H9 (cell line): Measurements from ENCODE around the gene OR6K6. TPM values are rescaled to one million over a fixed set of nuclear protein-coding genes. Genes with fewer than 3 reads are reported as not detected.

Source experiments
- DNase-seq: peaks from one replicate; pipeline ENCODE4 v3.0.0-alpha.2; 2017
- H2AFZ ChIP-seq: one replicate; pipeline ENCODE4 v1.6.1; 2013; ENCODE audit warnings: mild to moderate bottlenecking, low read length, control low read depth, moderate library complexity
- H2AK5ac ChIP-seq: 2 replicates; pipeline ENCODE4 v1.6.1; 2013; ENCODE audit warnings: low read length, control low read depth, mixed read lengths; ENCODE audit not compliant: insufficient read length
- H2BK120ac ChIP-seq: one replicate; pipeline ENCODE4 v1.6.1; 2013; ENCODE audit warnings: low read depth, mild to moderate bottlenecking, low read length, control low read depth, inconsistent platforms; ENCODE audit not compliant: poor library complexity, severe bottlenecking
- H2BK12ac ChIP-seq: 2 replicates; pipeline ENCODE4 v1.6.1; 2013; ENCODE audit warnings: low read length, control low read depth, mixed read lengths, low read depth; ENCODE audit not compliant: insufficient read length
- H2BK15ac ChIP-seq: 2 replicates; pipeline ENCODE4 v1.6.1; 2013; ENCODE audit warnings: low read depth, low read length, control low read depth
- H2BK20ac ChIP-seq: one replicate; pipeline ENCODE4 v1.6.1; 2013; ENCODE audit warnings: low read depth, mild to moderate bottlenecking, low read length, control low read depth, inconsistent platforms; ENCODE audit not compliant: poor library complexity, severe bottlenecking
- H2BK5ac ChIP-seq: 2 replicates; pipeline ENCODE4 v1.6.1; 2013; ENCODE audit warnings: low read length, control low read depth, mixed read lengths; ENCODE audit not compliant: insufficient read length
- H3K14ac ChIP-seq: 2 replicates; pipeline ENCODE4 v1.6.1; 2013; ENCODE audit warnings: low read length, control low read depth; ENCODE audit not compliant: insufficient read depth
- H3K18ac ChIP-seq: 2 replicates; pipeline ENCODE4 v1.6.1; 2013; ENCODE audit warnings: low read depth, mild to moderate bottlenecking, mixed read lengths, low read length, control low read depth; ENCODE audit not compliant: insufficient read length
- H3K23ac ChIP-seq: 2 replicates; pipeline ENCODE4 v1.6.1; 2013; ENCODE audit warnings: low read length, control low read depth, mixed read lengths, low read depth; ENCODE audit not compliant: insufficient read length
- H3K23me2 ChIP-seq: 2 replicates; pipeline ENCODE4 v1.6.1; 2013; ENCODE audit warnings: low read depth, mild to moderate bottlenecking, mixed read lengths, low read length, control low read depth; ENCODE audit not compliant: insufficient read length, poor library complexity, severe bottlenecking
- H3K27ac ChIP-seq: 2 replicates; pipeline ENCODE4 v1.5.1; 2013; ENCODE audit warnings: low read length, control low read depth, mixed read lengths, low read depth; ENCODE audit not compliant: insufficient read length
- H3K27me3 ChIP-seq: 2 replicates; pipeline ENCODE4 v1.6.1; 2013; ENCODE audit warnings: low read length, control low read depth, inconsistent platforms; ENCODE audit not compliant: insufficient read depth
- H3K4ac ChIP-seq: 2 replicates; pipeline ENCODE4 v1.6.1; 2013; ENCODE audit warnings: low read depth, mild to moderate bottlenecking, control low read depth, inconsistent platforms, low read length, moderate library complexity
- H3K4me1 ChIP-seq: 2 replicates; pipeline ENCODE4 v1.6.1; 2013; ENCODE audit warnings: low read length, control low read depth, inconsistent platforms; ENCODE audit not compliant: insufficient read depth
- H3K4me2 ChIP-seq: 2 replicates; pipeline ENCODE4 v1.6.1; 2013; ENCODE audit warnings: low read length, control low read depth, mixed read lengths; ENCODE audit not compliant: insufficient read length, insufficient read depth
- H3K56ac ChIP-seq: 2 replicates; pipeline ENCODE4 v1.6.1; 2013; ENCODE audit warnings: low read depth, mild to moderate bottlenecking, mixed read lengths, low read length, control low read depth; ENCODE audit not compliant: insufficient read length
- H3K79me1 ChIP-seq: 2 replicates; pipeline ENCODE4 v1.6.1; 2013; ENCODE audit warnings: low read depth, mild to moderate bottlenecking, moderate library complexity, low read length, control low read depth, inconsistent platforms; ENCODE audit not compliant: insufficient read depth, poor library complexity, severe bottlenecking
- H3K79me2 ChIP-seq: 2 replicates; pipeline ENCODE4 v1.6.1; 2013; ENCODE audit warnings: low read length, control low read depth, inconsistent platforms; ENCODE audit not compliant: insufficient read depth
- H3K9ac ChIP-seq: 2 replicates; pipeline ENCODE4 v1.6.1; 2013; ENCODE audit warnings: low read length, control low read depth, mixed read lengths; ENCODE audit not compliant: insufficient read length; ENCODE audit errors: extremely low read depth
- H3K9me3 ChIP-seq: one replicate; pipeline ENCODE4 v1.6.1; 2013; ENCODE audit warnings: low read depth, low read length, inconsistent platforms; ENCODE audit not compliant: control insufficient read depth
- H3T11ph ChIP-seq: one replicate; pipeline ENCODE4 v1.6.1; 2013; ENCODE audit warnings: mild to moderate bottlenecking, low read length, control low read depth, inconsistent platforms
- H4K20me1 ChIP-seq: one replicate; pipeline ENCODE4 v1.6.1; 2013; ENCODE audit not compliant: control insufficient read depth, insufficient read length, insufficient read depth
- H4K5ac ChIP-seq: 2 replicates; pipeline ENCODE4 v1.6.1; 2013; ENCODE audit warnings: low read depth, mild to moderate bottlenecking, mixed read lengths, low read length, control low read depth; ENCODE audit not compliant: insufficient read length
- H4K8ac ChIP-seq: replicated peaks from 2 replicates; pipeline ENCODE4 v1.6.1; 2013; ENCODE audit warnings: low read length, control low read depth, mixed read lengths, low read depth; ENCODE audit not compliant: insufficient read length
- H4K91ac ChIP-seq: 2 replicates; pipeline ENCODE4 v1.6.1; 2013; ENCODE audit warnings: low read depth, mild to moderate bottlenecking, moderate library complexity, mixed read lengths, low read length, control low read depth; ENCODE audit not compliant: insufficient read length
- H3K27ac Mint-ChIP-seq, 3 experiments: 2 replicates in 2 of 3; 3 replicates in 1 of 3; pipeline ENCODE4 v1.8.0; 2020 to 2021; ENCODE audit warnings: mixed read lengths in 3 of 3, mild to moderate bottlenecking in 1 of 3, moderate library complexity in 1 of 3
- H3K27me3 Mint-ChIP-seq: 2 replicates; pipeline ENCODE4 v1.8.0; 2021; ENCODE audit warnings: low read depth, mild to moderate bottlenecking, moderate library complexity, mixed read lengths
- H3K36me3 Mint-ChIP-seq, 3 experiments: 2 replicates in 2 of 3; 3 replicates in 1 of 3; pipeline ENCODE4 v1.8.0; 2020 to 2021; ENCODE audit warnings: low read depth in 3 of 3, mixed read lengths in 3 of 3; ENCODE audit not compliant: insufficient read depth in 1 of 3
- H3K4me1 Mint-ChIP-seq, 2 experiments: 2 replicates each; pipeline ENCODE4 v1.8.0; 2020; ENCODE audit warnings: mixed read lengths in 2 of 2
- H3K4me3 Mint-ChIP-seq, 2 experiments: 2 replicates in 1 of 2; 3 replicates in 1 of 2; pipeline ENCODE4 v1.8.0; 2020 to 2021; ENCODE audit warnings: mild to moderate bottlenecking in 2 of 2, mixed read lengths in 2 of 2, moderate library complexity in 1 of 2
- H3K9me3 Mint-ChIP-seq, 2 experiments: 2 replicates in 1 of 2; 3 replicates in 1 of 2; pipeline ENCODE4 v1.8.0; 2020; ENCODE audit warnings: mild to moderate bottlenecking in 2 of 2, mixed read lengths in 2 of 2, moderate library complexity in 1 of 2
- WGBS: extraction: QIAGEN DNeasy Blood & Tissue Kit; methylation state at CpG from one replicate; pipeline ENCODE4 v1.1.7; 2013; ENCODE audit warnings: missing lambda C conversion rate, low lambda C conversion rate, mixed read lengths; ENCODE audit not compliant: insufficient read length; ENCODE audit errors: extremely low coverage; 5-methylcytosine and 5-hydroxymethylcytosine counted together
- total RNA-seq: library from RNA; stranded (reverse); gene quantifications from 2 replicates; pipeline ENCODE4 v1.2.1, GENCODE V29; 2021
- TF ChIP-seq, protein P1 (sequence below): fragments of 200-600 bp; sonication (generic); conservative IDR thresholded peaks from 3 replicates; pipeline ENCODE4 v1.8.0; 2021; ENCODE audit warnings: antibody characterized with exemption, mild to moderate bottlenecking

OR6K6 gene
- total RNA-seq, 1 experiment from 2014 or later, result not detected

DNA sequence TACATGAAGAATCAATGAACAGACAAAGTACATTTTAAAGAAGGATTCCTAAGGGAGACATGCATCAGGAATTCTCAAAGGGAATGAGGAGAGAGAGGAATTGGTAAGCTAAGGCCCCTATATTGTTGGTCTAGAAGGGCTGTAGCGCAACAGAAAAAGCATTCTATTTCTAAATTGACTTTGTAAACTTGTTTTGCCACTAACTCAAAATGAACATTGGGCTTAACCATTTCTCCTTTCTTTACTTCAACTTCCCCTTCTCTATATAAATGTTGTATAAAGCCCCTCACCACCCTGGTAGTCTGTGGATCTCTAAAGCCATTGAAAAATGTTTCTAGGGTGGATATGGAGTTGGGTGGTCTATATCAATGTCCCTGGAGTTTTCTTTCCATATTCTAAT lies 46.9 kb downstream of the OR6K6 start:
- 0 out of 4 replicates have a peak, but pooled peaks cover 0 to 4% of the 10 kb centered on the region in 2 experiments for H3K4me1 Mint-ChIP-seq
- no peaks in the 10 kb centered on the region for H3K79me1 ChIP-seq
- no peak overlapping the region for H2BK20ac ChIP-seq
- H2BK12ac ChIP-seq, result no peak overlapping the region
- H4K91ac ChIP-seq, result no peak overlapping the region
- H3K79me2 ChIP-seq, result no peaks in the 10 kb centered on the region
- H4K8ac ChIP-seq, result no peak overlapping the region
- H2AFZ ChIP-seq, result no peak overlapping the region
- no CpG with 5 or more reads among the region's 1 CpG for WGBS
- no peak overlapping the region for H2BK15ac ChIP-seq
- TF ChIP-seq, protein P1, sequence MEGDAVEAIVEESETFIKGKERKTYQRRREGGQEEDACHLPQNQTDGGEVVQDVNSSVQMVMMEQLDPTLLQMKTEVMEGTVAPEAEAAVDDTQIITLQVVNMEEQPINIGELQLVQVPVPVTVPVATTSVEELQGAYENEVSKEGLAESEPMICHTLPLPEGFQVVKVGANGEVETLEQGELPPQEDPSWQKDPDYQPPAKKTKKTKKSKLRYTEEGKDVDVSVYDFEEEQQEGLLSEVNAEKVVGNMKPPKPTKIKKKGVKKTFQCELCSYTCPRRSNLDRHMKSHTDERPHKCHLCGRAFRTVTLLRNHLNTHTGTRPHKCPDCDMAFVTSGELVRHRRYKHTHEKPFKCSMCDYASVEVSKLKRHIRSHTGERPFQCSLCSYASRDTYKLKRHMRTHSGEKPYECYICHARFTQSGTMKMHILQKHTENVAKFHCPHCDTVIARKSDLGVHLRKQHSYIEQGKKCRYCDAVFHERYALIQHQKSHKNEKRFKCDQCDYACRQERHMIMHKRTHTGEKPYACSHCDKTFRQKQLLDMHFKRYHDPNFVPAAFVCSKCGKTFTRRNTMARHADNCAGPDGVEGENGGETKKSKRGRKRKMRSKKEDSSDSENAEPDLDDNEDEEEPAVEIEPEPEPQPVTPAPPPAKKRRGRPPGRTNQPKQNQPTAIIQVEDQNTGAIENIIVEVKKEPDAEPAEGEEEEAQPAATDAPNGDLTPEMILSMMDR, result no peak
- no peaks in the 10 kb centered on the region for H3K27me3 ChIP-seq
- no peak overlapping the region for H3K4me3 Mint-ChIP-seq
- no peaks in the 10 kb centered on the region for H3K9me3 Mint-ChIP-seq
- no peak overlapping the region for H3K27ac Mint-ChIP-seq
- no peaks in the 10 kb centered on the region for H3K23me2 ChIP-seq
- H4K5ac ChIP-seq, result no peak overlapping the region
- no peak overlapping the region for H3K4me2 ChIP-seq
- H3K4ac ChIP-seq, result no peak overlapping the region
- peaks cover 2% of the 10 kb centered on the region; the same call in 1 of the 2 replicates for H3K27me3 Mint-ChIP-seq
- H3K14ac ChIP-seq, result no peak overlapping the region
- H2BK120ac ChIP-seq, result no peak overlapping the region
- no peaks in the 10 kb centered on the region for H3K36me3 Mint-ChIP-seq
- H4K20me1 ChIP-seq, result no peaks in the 10 kb centered on the region
- no peak overlapping the region for H3K9ac ChIP-seq
- H2BK5ac ChIP-seq, result no peak overlapping the region
- H3K18ac ChIP-seq, result no peak overlapping the region
- no peak overlapping the region for H3T11ph ChIP-seq
- H2AK5ac ChIP-seq, result no peak overlapping the region
- no peak for DNase-seq
- H3K56ac ChIP-seq, result no peak overlapping the region
- H3K23ac ChIP-seq, result no peak overlapping the region
- H3K27ac ChIP-seq, result no peak overlapping the region
- H3K9me3 ChIP-seq, result no peaks in the 10 kb centered on the region
- H3K4me1 ChIP-seq, result no peaks in the 10 kb centered on the region
